PC-9 (cell line): Measurements from ENCODE around the gene PPAN. TPM values are rescaled to one million over a fixed set of nuclear protein-coding genes. Genes with fewer than 3 reads are reported as not detected.

ENCODE experiments used
- BruUV-seq: library from RNA; stranded (reverse); fragments of 400-500 nt; replicated peaks from 2 replicates; lab custom pipeline; 2021; lab: Mats Ljungman, UMichigan
- CTCF ChIA-PET: fragments of 300-600 bp; sonication (Branson Sonifier 250); formaldehyde crosslinking; loops from one replicate; lab custom pipeline; 2022; ENCODE audit warnings: antibody characterized with exemption; lab: Charles Lee
- POLR2A ChIA-PET: fragments of 300-600 bp; sonication (Branson Sonifier 250); formaldehyde crosslinking; loops from one replicate; lab custom pipeline; 2022; ENCODE audit warnings: antibody characterized with exemption; ENCODE audit not compliant: unreplicated experiment; lab: Charles Lee
- DNase-seq, 2 experiments: peaks; one replicate each; pipeline versions ENCODE4 v3.0.0 to v3.0.0-alpha.2; 2015 to 2022; ENCODE audit warnings: mixed read lengths in 1 of 2
- H2AFZ ChIP-seq: fragments of 200-600 bp; sonication (generic); 2 replicates; pipeline ENCODE4 v1.8.1; 2017; ENCODE audit warnings: antibody characterized with exemption
- H3F3A ChIP-seq: fragments of 200-600 bp; sonication (generic); 2 replicates; pipeline ENCODE4 v1.8.1; 2017; ENCODE audit warnings: antibody characterized with exemption, mild to moderate bottlenecking, low read depth; ENCODE audit not compliant: insufficient read depth
- H3K27ac ChIP-seq: fragments of 200-600 bp; sonication (generic); 2 replicates; pipeline ENCODE4 v1.6.1; 2016; ENCODE audit warnings: mixed run types
- H3K27me3 ChIP-seq: fragments of 200-600 bp; sonication (generic); 2 replicates; pipeline ENCODE4 v1.6.1; 2016; ENCODE audit warnings: low read depth, mixed run types; ENCODE audit not compliant: insufficient read depth
- H3K36me3 ChIP-seq: fragments of 200-600 bp; sonication (generic); 2 replicates; pipeline ENCODE4 v1.6.1; 2016; ENCODE audit warnings: low read depth, mixed run types
- H3K4me1 ChIP-seq: fragments of 200-600 bp; sonication (generic); replicated peaks from 2 replicates; pipeline ENCODE4 v1.6.1; 2016; ENCODE audit warnings: mixed run types; ENCODE audit not compliant: insufficient read depth
- H3K4me2 ChIP-seq: fragments of 200-600 bp; sonication (generic); 2 replicates; pipeline ENCODE4 v1.6.1; 2017; ENCODE audit warnings: mixed run types
- H3K4me3 ChIP-seq: fragments of 200-600 bp; sonication (generic); 2 replicates; pipeline ENCODE4 v1.6.1; 2016; ENCODE audit warnings: mixed run types
- H3K79me2 ChIP-seq: fragments of 200-600 bp; sonication (generic); 2 replicates; pipeline ENCODE4 v1.6.1; 2017; ENCODE audit warnings: low read depth, mixed run types
- H3K9me2 ChIP-seq: fragments of 200-600 bp; sonication (generic); 2 replicates; pipeline ENCODE4 v1.8.1; 2017; ENCODE audit warnings: mild to moderate bottlenecking; ENCODE audit not compliant: insufficient read depth
- H3K9me3 ChIP-seq: fragments of 200-600 bp; sonication (generic); 2 replicates; pipeline ENCODE4 v1.8.1; 2016; ENCODE audit warnings: low read depth; ENCODE audit not compliant: insufficient read depth
- H4K20me1 ChIP-seq: fragments of 200-600 bp; sonication (generic); 2 replicates; pipeline ENCODE4 v1.8.1; 2017; ENCODE audit not compliant: insufficient read depth
- CTCF ChIP-seq: fragments of 200-600 bp; sonication (generic); conservative IDR thresholded peaks from 2 replicates; pipeline ENCODE4 v1.6.1; 2017; ENCODE audit warnings: mixed run types, antibody characterized with exemption, mild to moderate bottlenecking, moderate library complexity
- EZH2 ChIP-seq: fragments of 200-600 bp; sonication (generic); IDR thresholded peaks from 2 replicates; pipeline ENCODE4 v1.8.0; 2017; ENCODE audit warnings: antibody characterized with exemption, low read depth
- intact Hi-C: fragments of 100-400 bp; cut with micrococcal nuclease; formaldehyde crosslinking; loops from one replicate; pipeline ENCODE4 v1.10.0; 2022; ENCODE audit not compliant: unreplicated experiment
- total RNA-seq: library from RNA; stranded (reverse); gene quantifications from 2 replicates; pipeline ENCODE4 v1.2.3, GENCODE V29; 2021

The PPAN gene
- total RNA-seq, 1 experiment from 2014 or later: 41.0 TPM

DNA sequence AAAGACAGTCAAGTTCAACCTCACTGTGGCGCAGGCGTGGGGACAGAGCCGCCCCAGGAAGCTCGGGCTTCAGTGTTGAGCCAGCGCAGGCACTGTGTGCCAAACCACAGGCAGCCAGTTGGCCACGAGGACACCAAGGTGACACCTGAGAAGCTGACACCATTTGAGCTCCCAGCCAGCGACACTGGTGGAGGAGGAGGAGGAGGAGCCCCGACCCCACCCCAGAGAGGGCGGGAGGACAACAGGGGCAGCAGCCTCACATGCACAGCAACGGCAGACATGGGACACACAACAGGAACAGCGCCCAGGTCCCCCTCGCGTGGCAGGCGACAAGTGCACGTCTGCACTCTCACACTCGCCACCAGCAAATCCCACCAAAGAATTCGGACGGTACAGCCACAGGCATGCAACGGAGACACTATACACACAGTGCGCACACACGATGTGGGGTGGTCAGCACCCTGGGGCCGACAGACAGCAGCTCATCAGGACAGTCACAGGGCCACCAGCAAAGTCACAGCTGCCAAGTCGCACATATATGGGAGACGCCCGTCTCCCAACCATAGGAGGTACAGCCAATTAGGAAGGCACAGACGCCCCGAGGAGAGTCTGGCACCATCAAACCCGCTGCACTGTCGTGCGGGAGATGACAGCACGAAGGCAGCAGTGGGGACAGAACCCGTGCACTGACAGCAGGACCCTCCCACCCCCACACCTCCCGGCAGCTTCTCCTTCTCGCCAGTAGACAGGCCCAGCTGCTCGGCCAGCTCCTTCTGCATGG lies 10.1 kb downstream of the PPAN start:
- BruUV-seq: no TSS peak
- no peaks in the 10 kb centered on the region for H3K27me3 ChIP-seq
- H3K4me1 ChIP-seq: peaks cover 8% of the 10 kb centered on the region; the same call in 1 of the 2 replicates
- peaks cover 26% of the 10 kb centered on the region for H3K79me2 ChIP-seq
- peak in 1 of 2 experiments; percentile 25 for DNase-seq
- peaks cover 75% of the 10 kb centered on the region for H3F3A ChIP-seq
- H4K20me1 ChIP-seq: peaks cover 74% of the 10 kb centered on the region
- H3K36me3 ChIP-seq: peaks cover 21% of the 10 kb centered on the region
- intact Hi-C loops: loop anchor here (5.0 kb wide), 1 partner anchor 136 kb away; the partner anchor contains the start of gene MRPL4
- ChIA-PET POLR2A (no interaction called here), CTCF (no interaction called here)
- H3K4me3 ChIP-seq: no peak overlapping the region
- no peaks in the 10 kb centered on the region for H3K9me3 ChIP-seq
- no peak for TF ChIP-seq CTCF
- TF ChIP-seq EZH2: no peak
- H3K9me2 ChIP-seq: no peaks in the 10 kb centered on the region
- H2AFZ ChIP-seq: no peak overlapping the region
- no peak overlapping the region for H3K4me2 ChIP-seq
- H3K27ac ChIP-seq: no peak overlapping the region

- H3K27me3 ChIP-seq: no peaks in the 10 kb centered on the region
- peaks cover 75% of the 10 kb centered on the region for H3F3A ChIP-seq
- CTCF ChIA-PET: no interaction called here
- H3K4me2 ChIP-seq: no peak overlapping the region
- intact Hi-C loops: loop anchor here (5.0 kb wide), 1 partner anchor 135 kb away; the partner anchor contains the start of gene MRPL4
- H3K79me2 ChIP-seq: peaks cover 26% of the 10 kb centered on the region
- POLR2A ChIA-PET: interaction anchor here (0.6 to 0.7 kb wide), 2 partner anchors 226 to 409 kb away, joined by 4 to 6 read pairs; no protein-coding TSS in a partner anchor
- TF ChIP-seq EZH2 (no peak), CTCF (no peak)
- H3K4me3 ChIP-seq: no peak overlapping the region
- H2AFZ ChIP-seq: no peak overlapping the region
- peaks cover 21% of the 10 kb centered on the region; the same call in 1 of the 2 replicates for H3K36me3 ChIP-seq
- no peaks in the 10 kb centered on the region for H3K9me2 ChIP-seq
- H3K27ac ChIP-seq: no peak overlapping the region
- peaks cover 66% of the 10 kb centered on the region for H4K20me1 ChIP-seq
- TSS peak; percentile 4 for BruUV-seq
- peaks cover 8% of the 10 kb centered on the region; the same call in 1 of the 2 replicates for H3K4me1 ChIP-seq
- no peaks in the 10 kb centered on the region for H3K9me3 ChIP-seq
- DNase-seq: no peak
Observed at GRCh38 chr19:10116866-10117616, 10.9 kb downstream of the PPAN start.

DNA sequence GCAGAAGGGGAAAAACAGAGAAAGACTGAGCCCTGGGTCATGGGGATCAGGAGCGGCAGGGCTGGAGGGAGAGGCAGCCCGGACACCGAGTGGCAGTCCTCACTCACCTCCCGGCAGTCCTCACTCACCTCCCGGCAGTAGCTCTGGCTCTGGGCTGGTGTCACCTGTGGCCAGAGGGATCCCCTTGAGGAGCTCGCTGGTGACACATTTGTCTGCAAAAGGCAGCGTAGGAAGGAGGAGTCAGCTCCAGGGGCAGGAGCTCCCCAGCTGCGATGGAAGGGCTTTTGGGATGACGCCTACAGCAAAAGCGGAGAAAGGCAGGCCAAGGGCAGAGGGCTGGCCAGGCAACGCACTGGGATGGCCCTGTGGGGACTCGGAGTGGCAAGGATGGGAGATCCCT lies 12.8 kb downstream of the PPAN start:
- Histone ChIP-seq H4K20me1 (peaks cover 48% of the 10 kb centered on the region), H3K36me3 (peaks cover 21% of the 10 kb centered on the region; the same call in 1 of the 2 replicates), H3F3A (peaks cover 63% of the 10 kb centered on the region), H3K4me3 (peak overlapping the region; percentile 65), H3K4me2 (peak overlapping the region; percentile 78), H3K27ac (no peak overlapping the region), H3K4me1 (peaks cover 8% of the 10 kb centered on the region; the same call in 1 of the 2 replicates), H3K27me3 (no peaks in the 10 kb centered on the region), H2AFZ (peak overlapping the region; percentile 74), H3K9me3 (no peaks in the 10 kb centered on the region), H3K79me2 (peaks cover 26% of the 10 kb centered on the region), H3K9me2 (no peaks in the 10 kb centered on the region)
- no TSS peak for BruUV-seq
- no peak for TF ChIP-seq EZH2
- TF ChIP-seq CTCF: no peak
- intact Hi-C loops: loop anchor here (5.0 kb wide), 1 partner anchor 133 kb away; the partner anchor contains the start of gene MRPL4
- CTCF ChIA-PET: interaction anchor here (0.6 kb wide), 1 partner anchor 131 kb away, joined by 3 read pairs; no protein-coding TSS in a partner anchor
- POLR2A ChIA-PET: no interaction called here
- peak in 1 of 2 experiments; percentile 58 for DNase-seq
